GM12891 (cell line): ENCODE results near the gene MPO.

Source experiments
- DNase-seq: peaks from one replicate; pipeline ENCODE4 v3.0.0; 2011; ENCODE audit warnings: low spot score; ENCODE audit not compliant: insufficient read length
- FAIRE-seq: peaks from 2 replicates; lab custom pipeline; 2011; peaks lifted over from hg19 to GRCh38; lab: Jason Lieb, UNC
- PAX5 ChIP-seq: IDR thresholded peaks from 2 replicates; pipeline ENCODE4 v1.6.1; 2011; ENCODE audit warnings: low read length, moderate library complexity, mild to moderate bottlenecking; ENCODE audit not compliant: insufficient read depth, severe bottlenecking
- POLR2A ChIP-seq: IDR thresholded peaks from 2 replicates; pipeline ENCODE4 v1.6.1; 2011; ENCODE audit warnings: low read depth, low read length, control low read depth
- POLR2AphosphoS5 ChIP-seq: IDR thresholded peaks from 2 replicates; pipeline ENCODE4 v1.6.1; 2011; ENCODE audit warnings: low read depth, low read length, control low read depth
- POU2F2 ChIP-seq: IDR thresholded peaks from 2 replicates; pipeline ENCODE4 v1.6.1; 2011; ENCODE audit warnings: low read depth, mild to moderate bottlenecking, control low read depth, low read length, moderate library complexity
- SPI1 ChIP-seq: IDR thresholded peaks from 2 replicates; pipeline ENCODE4 v1.6.1; 2011; ENCODE audit warnings: low read depth, low read length, control low read depth
- TAF1 ChIP-seq: IDR thresholded peaks from 2 replicates; pipeline ENCODE4 v1.6.1; 2011; ENCODE audit warnings: low read depth, low read length, control low read depth

Gene MPO

GRCh38 chr17:58283674-58284612, 3.2 kb upstream of the MPO start:
- TF ChIP-seq SPI1 (no peak), POLR2A (no peak), POU2F2 (no peak), PAX5 (no peak), POLR2AphosphoS5 (no peak), TAF1 (no peak)
- FAIRE-seq (no peak), DNase-seq (no peak)

- TF ChIP-seq POLR2A (no peak), POLR2AphosphoS5 (no peak), PAX5 (no peak), TAF1 (no peak), POU2F2 (no peak), SPI1 (no peak)
- FAIRE-seq (no peak), DNase-seq (no peak)
Measured at GRCh38 chr17:58282442-58282841, 1.7 kb upstream of the MPO start.

- no peak for FAIRE-seq
- TF ChIP-seq POU2F2 (no peak), SPI1 (no peak), TAF1 (no peak), POLR2A (no peak), POLR2AphosphoS5 (no peak), PAX5 (no peak)
- DNase-seq = no peak
Measured at GRCh38 chr17:58281511-58282011, 826 bp upstream of the MPO start.

- FAIRE-seq (no peak), DNase-seq (no peak)
- no peak for TF ChIP-seq POLR2AphosphoS5
- TF ChIP-seq PAX5 = no peak
- 0 out of 2 replicates have a peak, but pooled peaks have one; percentile 3 for TF ChIP-seq SPI1
- no peak for TF ChIP-seq POU2F2
- no peak for TF ChIP-seq POLR2A
Measured at GRCh38 chr17:58279736-58280479, 827 bp downstream of the MPO start.

GRCh38 chr17:58279016-58279711, 1.6 kb downstream of the MPO start:
- TF ChIP-seq TAF1 (no peak), POLR2A (no peak), PAX5 (no peak), POU2F2 (no peak), SPI1 (no peak), POLR2AphosphoS5 (no peak)
- FAIRE-seq (no peak), DNase-seq (no peak)

- FAIRE-seq (no peak), DNase-seq (no peak)
- TF ChIP-seq POU2F2 (no peak), PAX5 (no peak), TAF1 (no peak), POLR2A (no peak), SPI1 (no peak), POLR2AphosphoS5 (no peak)
Measured at GRCh38 chr17:58278661-58279015, 2.1 kb downstream of the MPO start.

- TF ChIP-seq POLR2A (no peak), TAF1 (no peak), PAX5 (no peak), SPI1 (no peak), POLR2AphosphoS5 (no peak), POU2F2 (no peak)
- DNase-seq = no peak
- no peak for FAIRE-seq
Measured at GRCh38 chr17:58277802-58278595, 2.7 kb downstream of the MPO start.

- peak; percentile 33 for FAIRE-seq
- no peak for DNase-seq
- TF ChIP-seq TAF1 (no peak), POLR2A (no peak), SPI1 (no peak)
Measured at GRCh38 chr17:58277107-58277801, 3.5 kb downstream of the MPO start.

GRCh38 chr17:58276423-58276822, 4.3 kb downstream of the MPO start:
- TF ChIP-seq PAX5 (no peak), TAF1 (no peak), POU2F2 (no peak), POLR2A (no peak), POLR2AphosphoS5 (no peak), SPI1 (no peak)
- no peak for DNase-seq

More at GRCh38 chr17:58276423-58276822, 4.3 kb downstream of the MPO start:
- FAIRE-seq = no peak
